ENCODE results near the gene DISP3. TPM values are rescaled to one million over a fixed set of nuclear protein-coding genes. Genes with fewer than 3 reads are reported as not detected.

Gene DISP3
- total RNA-seq, 1 donor from 2014 or later: 0.42 TPM

GRCh38 chr1:11434501-11434900 is 44.5 kb upstream of the DISP3 start:
- no peak overlapping the region for H3K27ac Mint-ChIP-seq
- H3K27me3 Mint-ChIP-seq: peaks cover 2% of the 10 kb centered on the region
- TF ChIP-seq CTCF (IDR thresholded peaks at IDR 0.05): no peak
- ChIA-PET POLR2A (no interaction called here), CTCF (no interaction called here)
- no peak overlapping the region for H3K4me3 Mint-ChIP-seq
- no peaks in the 10 kb centered on the region for H3K4me1 Mint-ChIP-seq
- H3K36me3 Mint-ChIP-seq (ENCODE audit: low read depth): no peaks in the 10 kb centered on the region
- DNase-seq (no peak), ATAC-seq (ENCODE audit: low read depth) (no peak)
- no peaks in the 10 kb centered on the region for H3K9me3 Mint-ChIP-seq
- intact Hi-C loops (cut with micrococcal nuclease): no loop called here

GRCh38 chr1:11434926-11435325 is 44.0 kb upstream of the DISP3 start:
- Mint-ChIP-seq H3K4me1 (no peaks in the 10 kb centered on the region), H3K27ac (no peak overlapping the region), H3K9me3 (no peaks in the 10 kb centered on the region), H3K4me3 (no peak overlapping the region), H3K27me3 (peaks cover 2% of the 10 kb centered on the region), H3K36me3 (ENCODE audit: low read depth) (no peaks in the 10 kb centered on the region)
- ChIA-PET CTCF (no interaction called here), POLR2A (no interaction called here)
- DNase-seq (no peak), ATAC-seq (ENCODE audit: low read depth) (no peak)
- no peak for TF ChIP-seq CTCF (IDR thresholded peaks at IDR 0.05)
- intact Hi-C loops (cut with micrococcal nuclease): no loop called here

- no peak for ATAC-seq (ENCODE audit: low read depth)
- Mint-ChIP-seq H3K36me3 (ENCODE audit: low read depth) (no peaks in the 10 kb centered on the region), H3K27me3 (peaks cover 11% of the 10 kb centered on the region), H3K27ac (no peak overlapping the region), H3K4me1 (no peaks in the 10 kb centered on the region), H3K4me3 (no peak overlapping the region), H3K9me3 (no peaks in the 10 kb centered on the region)
- intact Hi-C loops (cut with micrococcal nuclease): no loop called here
- no peak for DNase-seq
- CTCF ChIA-PET: no interaction called here
- TF ChIP-seq CTCF (IDR thresholded peaks at IDR 0.05): no peak
- POLR2A ChIA-PET: no interaction called here
Observed at GRCh38 chr1:11438996-11439395, 40.0 kb upstream of the DISP3 start.

- H3K4me3 Mint-ChIP-seq: no peak overlapping the region
- no peaks in the 10 kb centered on the region for H3K36me3 Mint-ChIP-seq (ENCODE audit: low read depth)
- no peak for DNase-seq
- no peaks in the 10 kb centered on the region for H3K9me3 Mint-ChIP-seq
- CTCF ChIA-PET: no interaction called here
- H3K27me3 Mint-ChIP-seq: peaks cover 11% of the 10 kb centered on the region
- POLR2A ChIA-PET: no interaction called here
- ATAC-seq (ENCODE audit: low read depth): no peak
- intact Hi-C loops (cut with micrococcal nuclease): no loop called here
- H3K4me1 Mint-ChIP-seq: no peaks in the 10 kb centered on the region
- TF ChIP-seq CTCF (IDR thresholded peaks at IDR 0.05): no peak
- no peak overlapping the region for H3K27ac Mint-ChIP-seq
Observed at GRCh38 chr1:11441211-11441952, 37.6 kb upstream of the DISP3 start.

- H3K4me3 Mint-ChIP-seq: no peak overlapping the region
- no peaks in the 10 kb centered on the region for H3K4me1 Mint-ChIP-seq
- no peak for TF ChIP-seq CTCF (IDR thresholded peaks at IDR 0.05)
- H3K27ac Mint-ChIP-seq: no peak overlapping the region
- no peak for ATAC-seq (ENCODE audit: low read depth)
- ChIA-PET CTCF (no interaction called here), POLR2A (no interaction called here)
- intact Hi-C loops (cut with micrococcal nuclease): no loop called here
- peaks cover 8% of the 10 kb centered on the region for H3K27me3 Mint-ChIP-seq
- H3K9me3 Mint-ChIP-seq: no peaks in the 10 kb centered on the region
- no peak for DNase-seq
- no peaks in the 10 kb centered on the region for H3K36me3 Mint-ChIP-seq (ENCODE audit: low read depth)
Observed at GRCh38 chr1:11443043-11443442, 35.9 kb upstream of the DISP3 start.

Data from activated B cell treated with CpG ODN at 0.5 μM for 24 hours (primary cell).